A549 (cell line): ENCODE measurements around the gene ERN1.

Source experiments
- CTCF ChIP-seq: fragments of >200 bp; sonication (Bioruptor Twin); formaldehyde crosslinking; IDR thresholded peaks from 3 replicates; pipeline ENCODE4 v1.5.1; 2016
- NPAS2 ChIP-seq: fragments of 250-450 bp; sonication (Bioruptor Pico); IDR thresholded peaks from 2 replicates; pipeline ENCODE4 v1.8.0; 2022; ENCODE audit warnings: mild to moderate bottlenecking, moderate library complexity, borderline replicate concordance

GRCh38 chr17:64117981-64118979, 11.7 kb downstream of the ERN1 start:
- TF ChIP-seq NPAS2 (CRISPR knock-in tag) = no peak
- TF ChIP-seq CTCF = no peak
